ENCODE data around the gene PLEKHA7.

GRCh38 chr11:16807306-16807705, 206.9 kb downstream of the PLEKHA7 start:
- no peak for TF ChIP-seq CTCF (conservative IDR thresholded peaks at IDR 0.05)
- TF ChIP-seq ZFX (IDR thresholded peaks at IDR 0.05), result no peak
